GM04504 (cell line): Measurements from ENCODE around the gene ZC2HC1C.
A peak's percentile ranks its signal among the peaks of the same experiment; 100 is the strongest.
"Not testable (repeated sequence)": the region's sequence is repeated elsewhere in the genome, so short reads cannot be mapped to it uniquely, and the experiment has no call there.

Source experiments
- DNase-seq: peaks from one replicate; pipeline ENCODE4 v3.0.0-alpha.2; 2012; ENCODE audit warnings: low read depth

ZC2HC1C gene

DNA sequence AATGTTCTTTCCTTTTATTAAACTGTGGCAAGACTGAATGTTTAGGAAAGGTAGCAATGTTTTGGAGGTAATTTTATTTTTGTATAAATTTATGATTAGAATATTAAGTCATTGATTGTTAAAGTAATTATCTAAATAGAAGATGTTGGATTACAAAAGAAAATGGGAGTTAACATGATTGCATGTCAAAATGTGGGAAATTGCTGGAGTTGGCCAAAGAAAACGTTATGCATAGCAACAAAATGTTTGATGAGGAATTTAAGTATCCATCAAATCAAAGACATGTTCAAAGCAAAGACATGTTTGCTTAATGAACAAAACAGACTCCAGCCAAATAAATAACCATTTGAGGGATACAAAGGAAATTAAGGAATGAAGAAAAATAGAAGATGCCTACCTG lies 15.0 kb upstream of the ZC2HC1C start:
- no peak for DNase-seq

- no peak for DNase-seq
Measured at GRCh38 chr14:75059642-75060041, 9.8 kb upstream of the ZC2HC1C start.

GRCh38 chr14:75060420-75060819 lies 9.0 kb upstream of the ZC2HC1C start:
- no peak for DNase-seq

DNA sequence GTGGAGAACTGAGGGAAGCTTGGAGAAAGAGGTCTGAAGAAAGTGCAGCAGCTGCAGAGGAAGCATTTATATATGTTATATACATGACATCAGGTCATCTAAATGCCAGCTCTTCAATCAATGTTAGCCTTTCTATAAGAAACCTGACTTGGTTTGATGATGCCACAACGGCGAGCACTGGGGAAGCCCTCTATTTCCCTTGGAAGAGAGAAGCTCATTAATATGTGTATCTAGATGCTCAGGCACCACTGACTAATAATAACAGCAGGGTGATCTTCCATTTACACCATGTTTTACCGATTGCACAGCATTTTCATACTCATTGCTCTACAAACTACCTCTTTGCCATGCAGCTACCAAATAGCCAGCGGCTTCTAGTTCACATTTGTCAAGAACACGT lies 6.4 kb upstream of the ZC2HC1C start:
- DNase-seq, result no peak

DNA sequence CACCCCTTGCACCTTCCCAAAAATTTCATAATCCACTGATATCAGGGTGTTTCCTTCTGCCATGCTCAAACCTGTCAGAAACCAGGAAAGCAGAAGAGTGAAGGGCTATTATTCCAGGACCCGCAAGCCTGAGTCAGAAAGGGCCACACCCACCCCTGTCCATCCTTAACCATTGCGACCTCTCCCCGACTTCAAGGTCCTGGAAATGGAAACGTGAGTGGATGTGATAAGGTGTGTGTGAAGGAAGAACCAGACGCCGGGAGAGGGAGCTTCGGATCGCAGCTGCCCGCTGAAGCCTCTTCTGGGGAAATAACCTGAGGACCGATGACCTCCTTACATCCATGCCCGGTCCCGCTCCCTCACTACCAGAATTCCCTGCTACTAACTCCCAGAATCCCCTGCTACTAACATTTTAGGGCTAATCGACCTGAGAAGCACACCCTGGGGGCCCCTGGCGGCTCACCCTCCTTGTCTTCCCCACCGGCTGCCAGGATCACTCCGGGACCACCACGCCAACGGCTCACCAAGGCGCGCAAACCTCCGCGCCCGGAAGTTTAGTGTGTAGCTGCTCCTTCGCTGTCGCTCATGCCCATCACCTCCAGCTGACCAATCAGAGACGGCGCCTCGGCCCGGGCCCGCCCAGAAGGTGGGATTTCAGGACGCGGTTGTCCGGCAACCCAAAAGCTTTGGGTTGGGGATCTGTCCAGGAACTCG lies 5.8 kb upstream of the ZC2HC1C start, which contains the start of gene ACYP1:
ACYP1 (minus strand) TSS at position 534 of the 714 bp plus-strand sequence; CDS start at position 63, 471 bp downstream.
- peak; percentile 76 for DNase-seq

DNA sequence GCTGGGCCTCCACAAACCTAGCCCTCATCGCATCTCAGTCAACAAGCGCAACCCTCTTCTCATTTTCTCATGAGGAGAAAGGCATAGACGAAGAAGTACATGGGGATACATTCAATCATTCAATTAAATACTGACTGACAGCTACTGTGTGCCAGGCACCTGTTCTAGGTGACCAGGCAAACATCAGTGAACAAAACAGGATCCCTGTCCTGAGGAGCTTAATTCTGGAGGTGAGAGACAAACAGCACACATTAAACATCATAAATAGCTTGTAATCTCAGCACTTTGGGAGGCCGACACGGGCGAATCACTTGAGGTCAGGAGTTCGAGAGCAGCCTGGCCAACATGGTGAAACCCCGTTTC lies 5.3 kb upstream of the ZC2HC1C start:
- DNase-seq, result no peak

- no peak for DNase-seq
Measured at GRCh38 chr14:75066691-75067090, 2.8 kb upstream of the ZC2HC1C start.

DNA sequence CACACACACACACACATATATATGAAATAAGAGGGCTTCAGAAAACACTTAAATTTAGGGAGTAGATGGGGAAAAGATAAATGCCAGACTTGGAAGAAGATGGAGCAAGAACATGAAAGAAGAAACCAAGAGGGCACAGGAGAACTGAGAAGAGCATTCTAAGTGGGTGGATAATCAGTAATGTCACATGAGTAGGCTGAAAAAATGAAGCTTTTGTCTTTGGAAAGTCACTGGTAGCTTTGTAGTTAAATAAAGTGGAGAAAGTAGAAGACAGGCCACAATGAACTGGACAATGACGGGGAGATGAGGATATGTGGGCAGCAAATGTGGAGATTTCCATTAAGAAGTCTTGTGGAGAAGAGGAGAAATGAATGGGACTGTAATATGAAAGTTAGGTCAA lies 2.2 kb upstream of the ZC2HC1C start:
- no peak for DNase-seq

DNA sequence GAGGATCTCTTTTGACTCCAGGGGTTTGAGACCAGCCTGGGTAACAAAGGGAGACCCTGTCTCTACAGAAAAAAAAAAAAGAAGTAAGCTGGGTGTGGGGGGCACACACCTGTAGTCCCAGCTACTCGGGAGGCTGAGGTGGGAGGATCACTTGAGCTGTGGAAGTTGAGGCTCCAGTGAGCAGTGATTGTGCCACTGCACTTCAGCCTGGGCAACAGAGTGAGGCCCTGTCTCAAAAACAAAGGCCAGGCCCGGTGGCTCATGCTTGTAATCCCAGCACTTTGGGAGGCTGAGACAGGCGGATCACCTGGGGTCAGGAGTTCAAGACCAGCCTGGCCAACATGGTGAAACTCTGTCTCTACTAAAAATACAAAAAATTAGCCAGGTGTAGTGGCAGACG lies 1.7 kb upstream of the ZC2HC1C start:
- not testable (repeated sequence) for DNase-seq

GRCh38 chr14:75068294-75069120 lies 934 bp upstream of the ZC2HC1C start:
- no peak for DNase-seq

GRCh38 chr14:75069811-75070145 lies 337 bp downstream of the ZC2HC1C start:
- no peak for DNase-seq

DNA sequence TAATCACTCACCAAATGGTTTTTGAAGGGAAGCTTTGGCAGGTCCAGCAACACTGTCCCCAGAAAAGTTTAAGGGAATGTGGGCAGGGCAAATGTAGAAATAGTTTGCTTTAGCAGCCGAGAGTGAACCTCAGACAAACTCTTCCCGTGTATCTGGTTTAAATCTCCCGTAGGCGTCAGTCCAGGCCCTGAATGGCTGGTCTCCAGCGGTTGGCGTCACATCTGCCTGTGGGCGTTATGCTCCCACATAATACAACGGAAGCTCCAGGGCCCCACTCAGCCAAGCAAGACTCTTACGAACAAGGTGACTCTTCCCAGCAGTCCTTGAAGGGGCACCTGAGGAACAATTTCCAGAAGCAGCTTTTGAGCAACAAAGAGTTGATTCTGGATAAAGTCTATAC lies 942 bp downstream of the ZC2HC1C start:
- DNase-seq, result no peak

DNA sequence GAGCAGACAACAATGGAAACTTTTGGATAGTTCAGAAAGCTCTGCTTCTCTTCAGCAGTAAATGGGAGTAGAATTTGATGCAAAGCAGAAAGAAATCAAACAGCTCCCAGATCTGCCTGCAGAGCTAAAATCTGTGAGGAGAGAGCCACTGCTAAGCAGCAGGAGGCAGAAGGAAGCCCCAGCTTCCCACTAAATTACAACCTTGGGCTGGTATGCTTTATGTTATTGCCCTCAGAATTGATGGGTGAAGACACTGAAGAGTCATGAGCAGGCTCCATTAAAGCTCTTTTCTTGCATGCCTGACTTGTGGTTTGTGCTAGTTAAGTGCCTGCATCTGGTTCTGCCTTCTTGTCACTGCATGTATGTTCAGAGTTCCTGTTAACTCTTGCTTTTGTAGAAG lies 8.4 kb downstream of the ZC2HC1C start:
- no peak for DNase-seq

- DNase-seq, result no peak
Measured at GRCh38 chr14:75079521-75079920, 10.1 kb downstream of the ZC2HC1C start.

- no peak for DNase-seq
Measured at GRCh38 chr14:75081660-75082229, 12.3 kb downstream of the ZC2HC1C start.

- no peak for DNase-seq
Measured at GRCh38 chr14:75083271-75083670, 13.8 kb downstream of the ZC2HC1C start.

- no peak for DNase-seq
Measured at GRCh38 chr14:75084513-75084912, 15.1 kb downstream of the ZC2HC1C start.

DNA sequence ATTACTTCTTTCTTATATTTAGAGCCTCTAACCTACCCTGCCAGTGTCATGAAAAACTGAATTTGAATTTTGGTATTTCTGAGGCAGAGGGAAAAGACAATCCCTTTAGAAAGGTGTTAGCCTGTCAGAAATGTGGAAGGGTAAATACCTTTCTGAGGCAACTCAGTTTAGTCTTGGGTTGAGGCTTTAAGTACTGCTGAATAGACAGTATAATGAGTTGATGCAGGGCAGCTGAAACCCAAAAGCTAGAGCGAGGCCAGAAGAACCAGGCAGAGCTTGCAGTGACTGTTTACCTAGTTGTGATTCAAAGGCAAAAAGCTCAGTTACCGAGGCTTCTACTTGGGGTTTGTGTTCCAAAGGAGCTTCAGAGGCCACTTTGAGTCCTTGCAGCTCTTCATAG lies 18.7 kb downstream of the ZC2HC1C start:
- DNase-seq, result no peak

- DNase-seq, result peak; percentile 29
Measured at GRCh38 chr14:75088566-75089373, 19.3 kb downstream of the ZC2HC1C start.

DNA sequence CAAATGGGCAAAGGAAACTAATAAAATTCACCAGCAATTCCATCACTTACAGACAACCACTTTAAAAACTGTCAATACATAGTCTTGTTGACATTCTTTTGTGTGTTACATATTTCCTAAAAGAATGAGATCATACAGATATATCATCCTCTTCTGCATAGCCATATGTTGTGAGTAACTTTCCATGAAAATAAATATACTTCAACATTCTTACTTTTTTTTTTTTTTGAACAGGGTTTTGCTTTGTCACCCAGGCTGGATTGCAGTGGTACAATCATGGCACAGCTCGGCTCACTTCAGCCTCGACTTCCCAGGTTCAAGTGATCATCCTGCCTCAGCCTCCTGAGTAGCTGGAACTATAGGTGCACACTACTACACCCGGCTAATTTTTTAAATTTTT lies 20.9 kb downstream of the ZC2HC1C start:
- no peak for DNase-seq

DNA sequence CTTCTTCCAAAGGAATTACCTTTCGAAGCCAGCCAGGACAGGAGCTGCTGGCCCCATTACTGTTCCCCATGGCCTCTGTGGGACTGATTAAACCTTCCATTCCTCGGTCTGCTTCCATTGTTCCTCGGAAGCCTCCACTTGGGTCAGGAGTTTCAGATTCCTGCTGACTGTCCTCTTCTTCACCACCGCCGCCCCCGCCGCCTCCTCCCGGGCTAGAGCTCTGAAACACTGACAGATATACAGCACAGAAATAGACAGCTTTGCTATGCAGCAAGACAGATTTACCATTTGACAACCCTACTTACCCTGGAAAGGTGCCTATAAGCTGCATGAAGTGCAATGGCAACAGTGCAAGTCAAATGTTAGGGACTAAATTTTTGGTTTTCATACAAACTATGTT lies 21.8 kb downstream of the ZC2HC1C start:
- DNase-seq, result no peak

- DNase-seq, result no peak
Measured at GRCh38 chr14:75092698-75093097, 23.3 kb downstream of the ZC2HC1C start.
